GM21529 (cell line): ENCODE data around the gene PLCXD3.
"Not testable (repeated sequence)": the region's sequence is repeated elsewhere in the genome, so short reads cannot be mapped to it uniquely, and the experiment has no call there.

ENCODE experiments used
- ATAC-seq: cut with Tn5 transposase; IDR thresholded peaks from one replicate; pipeline ENCODE4 v1.9.1; 2021; ENCODE audit not compliant: unreplicated experiment

PLCXD3 gene

GRCh38 chr5:41356786-41357185, 153.6 kb downstream of the PLCXD3 start:
- ATAC-seq = no peak

GRCh38 chr5:41349846-41350245, 160.6 kb downstream of the PLCXD3 start:
- ATAC-seq = no peak

GRCh38 chr5:41347569-41347968, 162.8 kb downstream of the PLCXD3 start:
- no peak for ATAC-seq

DNA sequence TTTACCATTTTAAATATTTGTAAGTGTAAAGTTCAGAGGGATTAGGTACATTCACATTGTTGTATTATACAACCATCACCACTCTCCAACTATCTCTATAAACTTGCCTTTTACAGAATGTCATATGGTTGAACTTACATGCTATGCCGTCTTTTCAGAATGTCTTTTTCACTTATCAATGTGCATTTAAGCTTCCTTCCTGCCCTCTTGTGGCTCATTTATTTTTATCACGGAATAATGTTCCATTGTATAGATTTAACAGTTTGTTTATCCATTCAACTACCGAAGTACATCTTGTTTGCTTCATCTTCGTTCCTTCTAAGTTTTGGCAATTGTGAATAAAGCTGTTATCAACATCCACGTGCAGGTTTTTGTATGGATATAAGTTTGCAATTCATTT, 163.8 kb downstream of the PLCXD3 start:
- no peak for ATAC-seq

GRCh38 chr5:41345295-41345694, 165.1 kb downstream of the PLCXD3 start:
- ATAC-seq = no peak

GRCh38 chr5:41339339-41339738, 171.1 kb downstream of the PLCXD3 start:
- ATAC-seq = no peak

DNA sequence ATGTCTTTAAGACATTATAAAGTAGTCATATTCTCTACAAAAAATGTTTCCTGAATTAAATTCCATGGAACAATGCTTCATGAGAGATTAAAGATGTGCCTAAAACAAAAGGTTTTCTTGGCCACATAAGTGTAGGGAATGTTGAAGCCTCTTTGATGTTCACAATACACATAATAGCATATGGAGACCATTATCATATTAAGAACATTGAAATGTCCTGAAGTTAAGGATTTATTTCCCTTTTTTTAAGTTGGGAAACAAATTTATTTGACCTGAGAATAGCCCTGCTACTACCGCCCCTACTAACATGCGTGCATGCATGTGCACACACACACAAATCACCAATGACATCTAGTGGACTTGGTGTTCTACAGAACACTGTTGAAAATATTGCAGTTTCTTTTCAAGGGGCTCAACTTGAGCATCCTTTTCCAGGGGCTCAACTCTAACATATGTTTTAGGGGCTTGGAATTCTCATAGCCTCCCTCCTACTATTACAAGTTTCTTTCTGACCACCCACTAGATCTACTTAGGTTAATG, 172.2 kb downstream of the PLCXD3 start:
- no peak for ATAC-seq

- ATAC-seq = no peak
Measured at GRCh38 chr5:41337724-41338123, 172.7 kb downstream of the PLCXD3 start.

- no peak for ATAC-seq
Measured at GRCh38 chr5:41337216-41337615, 173.2 kb downstream of the PLCXD3 start.

GRCh38 chr5:41336471-41336870, 173.9 kb downstream of the PLCXD3 start:
- ATAC-seq = no peak

DNA sequence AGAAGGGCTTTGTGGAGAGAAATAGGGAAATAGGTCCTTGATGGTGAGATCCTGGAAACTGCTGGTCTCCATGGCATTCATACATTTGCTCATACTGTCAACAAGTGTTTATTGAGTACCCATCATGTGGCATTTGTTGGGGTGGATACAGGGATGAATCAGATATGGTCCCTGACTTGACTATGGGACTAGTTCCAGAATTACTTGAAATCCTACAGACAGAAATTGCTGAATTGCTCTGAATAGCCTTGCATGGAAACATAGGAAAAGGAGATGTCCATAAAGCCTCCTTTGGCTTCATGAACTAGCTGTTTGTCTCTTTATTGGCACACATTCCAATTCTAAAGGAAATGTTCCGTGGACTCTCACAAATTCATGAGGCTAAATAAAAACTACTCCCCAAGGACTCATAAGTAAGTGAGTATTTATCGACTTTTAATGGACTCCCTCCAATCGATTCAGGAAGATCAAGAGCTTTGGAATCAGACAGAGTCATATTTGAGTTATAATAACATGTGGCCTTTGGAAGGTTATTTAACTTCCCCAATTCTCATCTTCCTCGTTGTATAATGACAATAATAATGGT, 174.7 kb downstream of the PLCXD3 start:
- ATAC-seq = no peak

- no peak for ATAC-seq
Measured at GRCh38 chr5:41334758-41335157, 175.6 kb downstream of the PLCXD3 start.

DNA sequence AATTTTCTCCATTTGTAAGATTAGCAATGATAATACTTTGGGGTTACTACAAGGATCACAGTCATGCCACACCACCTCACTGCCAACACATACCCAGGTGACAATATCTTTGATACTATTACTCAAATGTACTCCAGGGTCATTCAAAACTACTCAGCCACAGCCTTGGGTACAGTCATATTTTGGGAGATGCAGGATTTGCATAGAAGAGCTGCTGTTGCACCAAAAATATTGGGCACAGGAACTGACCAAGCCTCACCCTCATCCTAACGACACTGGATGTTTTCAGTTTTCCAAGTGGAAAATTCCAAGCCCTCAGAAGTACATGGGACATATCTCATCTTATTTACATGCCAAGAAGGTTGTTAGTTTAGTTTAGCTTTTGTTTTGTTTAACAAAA, 176.2 kb downstream of the PLCXD3 start:
- ATAC-seq = peak; percentile 47

DNA sequence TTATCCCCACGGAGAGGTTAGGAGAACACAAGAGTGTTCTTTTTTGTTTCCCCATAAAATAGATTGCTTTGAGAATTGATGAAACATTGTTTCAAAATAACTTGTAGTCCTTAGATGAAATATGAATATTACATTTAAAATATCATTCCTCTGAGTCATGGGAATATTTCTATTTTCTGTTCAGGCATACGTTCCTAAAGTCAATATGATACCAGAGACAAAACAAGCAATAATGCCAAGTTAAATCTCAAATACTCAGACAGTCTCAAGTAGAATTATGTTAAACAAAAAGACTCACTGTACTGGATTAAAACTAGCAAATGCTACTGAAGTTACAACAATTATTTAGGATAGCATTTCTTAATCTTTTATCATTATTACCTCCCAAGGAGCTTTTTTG, 185.3 kb downstream of the PLCXD3 start:
- no peak for ATAC-seq

DNA sequence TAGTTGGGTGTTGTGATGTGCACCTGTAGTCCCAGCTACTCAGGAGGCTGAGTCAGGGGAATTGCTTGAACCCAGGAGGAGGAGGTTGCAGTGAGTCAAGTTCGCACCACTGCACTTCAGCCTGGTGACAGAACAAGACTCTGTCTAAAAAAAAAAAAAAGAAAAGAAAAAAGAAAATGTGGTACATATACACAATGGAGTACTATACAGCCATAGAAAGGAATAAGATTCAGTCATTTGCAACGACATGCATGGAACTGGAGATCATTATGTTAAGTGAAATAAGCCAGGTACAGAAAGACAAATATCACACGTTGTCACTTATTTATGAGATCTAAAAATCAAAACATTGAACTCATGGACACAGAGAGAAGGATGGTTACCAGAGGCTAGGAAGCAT, 187.6 kb downstream of the PLCXD3 start:
- not testable (repeated sequence) for ATAC-seq

- no peak for ATAC-seq
Measured at GRCh38 chr5:41312478-41313060, 197.8 kb downstream of the PLCXD3 start.

GRCh38 chr5:41312066-41312465, 198.3 kb downstream of the PLCXD3 start:
- no peak for ATAC-seq

- no peak for ATAC-seq
Measured at GRCh38 chr5:41309275-41309674, 201.1 kb downstream of the PLCXD3 start.

DNA sequence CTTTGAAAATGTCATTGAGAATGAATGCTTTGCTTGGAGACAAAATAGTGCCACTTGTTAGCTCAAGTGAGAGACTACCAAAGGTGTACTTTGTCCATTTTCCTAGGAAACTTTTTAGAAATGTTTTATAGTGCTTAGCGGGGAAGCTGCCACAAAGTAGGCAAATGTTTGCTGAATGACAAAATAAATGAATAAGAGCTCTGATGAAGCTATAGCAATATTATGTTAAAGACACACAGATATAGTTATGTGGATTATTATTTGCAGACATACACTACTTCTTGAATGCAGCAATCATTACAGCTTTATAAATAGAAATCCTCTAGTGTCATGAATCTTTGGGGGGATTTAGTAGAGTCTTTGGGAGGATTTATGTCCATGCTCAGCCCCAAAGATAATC, 204.4 kb downstream of the PLCXD3 start:
- no peak for ATAC-seq

GRCh38 chr5:41305056-41305455, 205.3 kb downstream of the PLCXD3 start:
- ATAC-seq = no peak

DNA sequence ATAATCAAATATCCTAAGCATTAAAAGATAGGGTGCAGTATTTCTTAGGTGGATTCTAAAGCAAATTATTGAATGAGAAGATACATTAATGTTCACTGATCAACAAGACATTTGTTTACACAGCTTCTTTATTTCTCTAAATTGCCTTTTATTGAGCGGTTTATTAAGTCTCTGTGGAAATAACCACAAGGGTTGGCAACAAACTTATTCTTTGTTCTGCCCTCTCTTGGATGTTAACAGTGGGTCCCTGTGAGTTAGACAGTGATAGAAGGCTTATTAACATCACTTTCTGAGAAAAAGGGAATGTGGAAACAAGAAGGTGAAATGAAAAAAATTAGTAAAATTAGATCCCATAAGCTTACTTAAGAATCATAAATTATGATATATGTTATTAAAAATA, 214.3 kb downstream of the PLCXD3 start:
- ATAC-seq = no peak

DNA sequence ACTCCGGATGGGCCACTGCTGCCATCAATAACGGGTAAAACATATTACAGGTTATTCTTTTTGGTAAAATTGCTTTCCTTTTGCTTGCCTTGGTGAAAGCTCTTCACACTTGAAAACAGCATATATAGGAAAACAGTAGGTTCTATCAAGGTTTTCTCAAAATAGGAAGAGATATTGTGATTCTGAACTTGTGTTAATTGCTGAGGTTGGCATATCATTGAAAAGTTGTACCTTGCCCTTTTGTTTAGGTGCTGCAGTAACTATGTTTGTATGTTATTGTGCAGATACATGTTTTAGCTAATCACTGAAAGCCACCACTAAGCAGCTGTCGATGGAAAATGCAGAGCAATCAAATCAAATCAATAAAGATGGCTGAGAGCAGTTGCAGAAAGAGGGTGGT, 219.1 kb downstream of the PLCXD3 start:
- ATAC-seq = no peak

- ATAC-seq = no peak
Measured at GRCh38 chr5:41290810-41291209, 219.6 kb downstream of the PLCXD3 start.
